AG09309 (cell line): ENCODE results near the gene NFE2.
"Not testable (repeated sequence)": the region's sequence is repeated elsewhere in the genome, so short reads cannot be mapped to it uniquely, and the experiment has no call there.

Experiments used
- DNase-seq: peaks from one replicate; pipeline ENCODE4 v3.0.0-alpha.2; 2010; ENCODE audit warnings: low read depth
- H3K4me3 ChIP-seq: 2 replicates; pipeline ENCODE4 v1.5.1; 2011; ENCODE audit warnings: mild to moderate bottlenecking, low read depth, low read length, moderate library complexity; ENCODE audit not compliant: control insufficient read depth
- CTCF ChIP-seq: IDR thresholded peaks from 2 replicates; pipeline ENCODE4 v1.5.1; 2011; ENCODE audit warnings: mild to moderate bottlenecking, low read depth, low read length, inconsistent platforms; ENCODE audit not compliant: insufficient read depth, control insufficient read depth; ENCODE audit errors: missing control alignments

The NFE2 gene

GRCh38 chr12:54287261-54288157 lies 13.3 kb downstream of the NFE2 start:
- TF ChIP-seq CTCF: no peak

GRCh38 chr12:54286042-54287030 lies 14.5 kb downstream of the NFE2 start:
- H3K4me3 ChIP-seq: no peak overlapping the region
- TF ChIP-seq CTCF: no peak
- no peak for DNase-seq

More at GRCh38 chr12:54287261-54288157, 13.3 kb downstream of the NFE2 start:
- no peak overlapping the region for H3K4me3 ChIP-seq
- DNase-seq: no peak

GRCh38 chr12:54285150-54286041 lies 15.4 kb downstream of the NFE2 start:
- TF ChIP-seq CTCF: peak; percentile 26
- H3K4me3 ChIP-seq: no peak overlapping the region
- no peak for DNase-seq

- not testable (repeated sequence) for DNase-seq, H3K4me3 ChIP-seq
Measured at GRCh38 chr12:54284070-54284780, 16.6 kb downstream of the NFE2 start.

- TF ChIP-seq CTCF: no peak
- DNase-seq: no peak
- H3K4me3 ChIP-seq: peak overlapping the region; percentile 63
Measured at GRCh38 chr12:54282949-54283593, 17.7 kb downstream of the NFE2 start.

GRCh38 chr12:54281694-54282093 lies 19.1 kb downstream of the NFE2 start:
- peak overlapping the region; percentile 63 for H3K4me3 ChIP-seq

GRCh38 chr12:54281261-54281638 lies 19.6 kb downstream of the NFE2 start:
- H3K4me3 ChIP-seq: peak overlapping the region; percentile 63
- not testable (repeated sequence) for DNase-seq

More at GRCh38 chr12:54281694-54282093, 19.1 kb downstream of the NFE2 start:
- DNase-seq: not testable (repeated sequence)
